Mucosa of descending colon (tissue), 3 donors: ENCODE data around the gene OR2W3. TPM values are rescaled to one million over a fixed set of nuclear protein-coding genes. Genes with fewer than 3 reads are reported as not detected.

Source experiments
- ATAC-seq: fragments of 200-7000 bp; cut with Tn5 transposase; one replicate; pipeline ENCODE4 v1.9.1; 2020; ENCODE audit warnings: mild to moderate bottlenecking, moderate library complexity
- DNase-seq, 3 donors: peaks; one replicate each; pipeline ENCODE4 v3.0.0-alpha.2; 2020
- H3K36me3 ChIP-seq: fragments of 200-600 bp; one replicate; pipeline ENCODE4 v1.8.0; 2021; ENCODE audit warnings: low read depth, mild to moderate bottlenecking
- H3K4me1 ChIP-seq: fragments of 200-600 bp; one replicate; pipeline ENCODE4 v1.8.0; 2021; ENCODE audit warnings: low read depth, mild to moderate bottlenecking
- H3K4me3 ChIP-seq: fragments of 200-600 bp; one replicate; pipeline ENCODE4 v1.8.0; 2021; ENCODE audit warnings: mild to moderate bottlenecking
- H3K9me3 ChIP-seq: fragments of 200-600 bp; one replicate; pipeline ENCODE4 v1.8.0; 2021; ENCODE audit warnings: mild to moderate bottlenecking
- intact Hi-C, 2 donors: fragments of 100-400 bp; cut with DNase I in 1 of 2; cut with micrococcal nuclease in 1 of 2; formaldehyde crosslinking; loops; one replicate each; pipeline versions ENCODE4 v1.11.0 to v1.11.1; 2022; cut with DNase I, micrococcal nuclease
- total RNA-seq, 3 donors: library from RNA; stranded (reverse); fragmentation: NEBNext Ultra II Directional in 2 of 3; extraction: Animal tissue kit (Norgen Biotek cat#: 25700) in 2 of 3; gene quantifications; one replicate each; pipeline versions ENCODE4 v1.2.1 to v1.2.4, GENCODE V29; 2021 to 2023
- TF ChIP-seq, protein P1 (sequence below): fragments of 200-600 bp; IDR thresholded peaks from one replicate; pipeline ENCODE4 v1.8.0; 2022; ENCODE audit warnings: antibody characterized with exemption, mild to moderate bottlenecking
- donor health status: DM: no; HTN: no; CAD: no; lungs with moderate emphysema.
- donor health status: DM: no; HTN: no; CAD: no.
- donor health status: DM: no; HTN: yes; CAD: no.

The OR2W3 gene
- total RNA-seq, 3 donors from 2014 or later, result 0.52 to 1.2 (median 0.53) TPM

DNA sequence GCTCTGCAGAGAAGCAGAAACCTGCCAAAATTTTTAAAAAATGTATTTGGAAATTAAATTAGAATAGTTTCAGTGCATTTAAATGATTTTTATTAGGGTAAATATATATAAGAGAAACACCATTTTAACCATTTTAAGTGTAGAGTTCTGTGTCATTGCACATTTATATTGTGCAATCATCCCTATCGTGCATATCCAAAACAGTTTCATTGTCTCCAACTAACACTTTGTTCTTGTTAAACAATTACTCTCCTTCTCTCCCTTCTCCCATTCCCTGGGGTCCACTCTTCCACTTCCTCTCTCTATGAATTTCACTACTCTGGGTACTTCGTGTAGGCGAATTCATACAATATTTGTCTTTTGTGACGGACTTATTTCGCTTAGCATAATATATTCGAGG, 47.2 kb downstream of the OR2W3 start:
- intact Hi-C loops, result no loop called here
- no peak for ATAC-seq
- TF ChIP-seq, protein P1, sequence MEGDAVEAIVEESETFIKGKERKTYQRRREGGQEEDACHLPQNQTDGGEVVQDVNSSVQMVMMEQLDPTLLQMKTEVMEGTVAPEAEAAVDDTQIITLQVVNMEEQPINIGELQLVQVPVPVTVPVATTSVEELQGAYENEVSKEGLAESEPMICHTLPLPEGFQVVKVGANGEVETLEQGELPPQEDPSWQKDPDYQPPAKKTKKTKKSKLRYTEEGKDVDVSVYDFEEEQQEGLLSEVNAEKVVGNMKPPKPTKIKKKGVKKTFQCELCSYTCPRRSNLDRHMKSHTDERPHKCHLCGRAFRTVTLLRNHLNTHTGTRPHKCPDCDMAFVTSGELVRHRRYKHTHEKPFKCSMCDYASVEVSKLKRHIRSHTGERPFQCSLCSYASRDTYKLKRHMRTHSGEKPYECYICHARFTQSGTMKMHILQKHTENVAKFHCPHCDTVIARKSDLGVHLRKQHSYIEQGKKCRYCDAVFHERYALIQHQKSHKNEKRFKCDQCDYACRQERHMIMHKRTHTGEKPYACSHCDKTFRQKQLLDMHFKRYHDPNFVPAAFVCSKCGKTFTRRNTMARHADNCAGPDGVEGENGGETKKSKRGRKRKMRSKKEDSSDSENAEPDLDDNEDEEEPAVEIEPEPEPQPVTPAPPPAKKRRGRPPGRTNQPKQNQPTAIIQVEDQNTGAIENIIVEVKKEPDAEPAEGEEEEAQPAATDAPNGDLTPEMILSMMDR, result no peak
- no peak for DNase-seq
- Histone ChIP-seq H3K9me3 (peaks cover 4% of the 10 kb centered on the region), H3K4me3 (no peak overlapping the region), H3K36me3 (no peaks in the 10 kb centered on the region), H3K4me1 (no peaks in the 10 kb centered on the region)

Other genes starting within 250 kb of the OR2W3 start
- not detected for gene OR13G1, start 215.8 kb upstream of the OR2W3 start, total RNA-seq
- gene OR6F1, start 178.9 kb upstream of the OR2W3 start, total RNA-seq, result not detected
- under 1 TPM in 1 of 3 donors, not detected in 2; 0.32 TPM for gene OR14K1, start 157.0 kb upstream of the OR2W3 start, total RNA-seq
- gene OR14A2, start 147.4 kb upstream of the OR2W3 start, total RNA-seq, result not detected
- not detected for gene OR1C1, start 135.0 kb upstream of the OR2W3 start, total RNA-seq
- gene OR14A16, start 71.5 kb upstream of the OR2W3 start, total RNA-seq, result not detected
- not detected for gene OR11L1, start 53.7 kb upstream of the OR2W3 start, total RNA-seq
- gene TRIM58, start 38.4 kb upstream of the OR2W3 start, total RNA-seq, result 1 to 10 TPM; 1.2 to 2.5 (median 1.5) TPM
- not detected for gene OR2T8, start 24.7 kb downstream of the OR2W3 start, total RNA-seq
- gene OR2AJ1, start 29.3 kb downstream of the OR2W3 start, total RNA-seq, result not detected
- gene OR2L8, start 53.3 kb downstream of the OR2W3 start, total RNA-seq, result not detected
- not detected for gene OR2AK2, start 69.6 kb downstream of the OR2W3 start, total RNA-seq
- gene OR2L5, start 118.1 kb downstream of the OR2W3 start, total RNA-seq, result not detected
- gene OR2L2, start 134.5 kb downstream of the OR2W3 start, total RNA-seq, result under 1 TPM; 0.07 to 0.19 (median 0.09) TPM
- not detected for gene OR2L3, start 151.2 kb downstream of the OR2W3 start, total RNA-seq
- under 1 TPM in 1 of 3 donors, not detected in 2; 0.19 TPM for gene OR2L13, start 199.6 kb downstream of the OR2W3 start, total RNA-seq
- not detected for gene OR2M5, start 249.6 kb downstream of the OR2W3 start, total RNA-seq